ENCODE data around the gene CENPC. TPM values are rescaled to one million over a fixed set of nuclear protein-coding genes. Genes with fewer than 3 reads are reported as not detected.

The CENPC gene
- total RNA-seq, 2 donors from 2014 or later = 22.9 to 32.3 TPM

- Histone ChIP-seq H3K9me3 (ENCODE audit: control insufficient read depth, low read length) (no peaks in the 10 kb centered on the region), H3K27ac (ENCODE audit: low read depth, low read length) (no peak overlapping the region), H3K4me3 (ENCODE audit: low read length) (no peak overlapping the region), H3K4me1 (ENCODE audit: control insufficient read depth, insufficient read depth, low read length) (no peaks in the 10 kb centered on the region), H3K27me3 (ENCODE audit: control insufficient read depth, insufficient read depth, low read length, poor library complexity, severe bottlenecking) (no peaks in the 10 kb centered on the region), H3K36me3 (ENCODE audit: control insufficient read depth, insufficient read depth, low read length) (no peaks in the 10 kb centered on the region), H3K9ac (ENCODE audit: extremely low read depth, low read length, poor library complexity, severe bottlenecking) (no peak overlapping the region)
- no peaks in the 10 kb centered on the region for H3K36me3 Mint-ChIP-seq (ENCODE audit: low read depth)
- no peaks in the 10 kb centered on the region for H3K27me3 Mint-ChIP-seq (ENCODE audit: insufficient read depth)
- 79 to 85% methylated on average over 8 of the region's 8 CpGs for WGBS, 2 experiments (ENCODE audit: insufficient coverage in 1 of 2, insufficient read length in 1 of 2)
- H3K4me1 Mint-ChIP-seq = no peaks in the 10 kb centered on the region
- no peak for DNase-seq
- H3K27ac Mint-ChIP-seq = no peak overlapping the region
- TF ChIP-seq CTCF (conservative IDR thresholded peaks at IDR 0.05) = no peak
- H3K9me3 Mint-ChIP-seq = no peaks in the 10 kb centered on the region
- H3K4me3 Mint-ChIP-seq = no peak overlapping the region
Measured at GRCh38 chr4:67581208-67581857, 36.0 kb upstream of the CENPC start.

GRCh38 chr4:67580577-67580976 is 35.3 kb upstream of the CENPC start:
- Histone ChIP-seq H3K36me3 (ENCODE audit: control insufficient read depth, insufficient read depth, low read length) (no peaks in the 10 kb centered on the region), H3K4me3 (ENCODE audit: low read length) (no peak overlapping the region), H3K9me3 (ENCODE audit: control insufficient read depth, low read length) (no peaks in the 10 kb centered on the region), H3K27me3 (ENCODE audit: control insufficient read depth, insufficient read depth, low read length, poor library complexity, severe bottlenecking) (no peaks in the 10 kb centered on the region), H3K27ac (ENCODE audit: low read depth, low read length) (no peak overlapping the region), H3K4me1 (ENCODE audit: control insufficient read depth, insufficient read depth, low read length) (no peaks in the 10 kb centered on the region), H3K9ac (ENCODE audit: extremely low read depth, low read length, poor library complexity, severe bottlenecking) (no peak overlapping the region)
- Mint-ChIP-seq H3K4me1 (no peaks in the 10 kb centered on the region), H3K36me3 (ENCODE audit: low read depth) (no peaks in the 10 kb centered on the region), H3K27me3 (ENCODE audit: insufficient read depth) (no peaks in the 10 kb centered on the region), H3K4me3 (no peak overlapping the region), H3K9me3 (no peaks in the 10 kb centered on the region), H3K27ac (no peak overlapping the region)
- DNase-seq = no peak
- TF ChIP-seq CTCF (conservative IDR thresholded peaks at IDR 0.05) = no peak
- 81% methylated on average over 3 of the region's 3 CpGs; no CpG with 5 or more reads in 1 of the 2 experiments for WGBS, 2 experiments (ENCODE audit: insufficient coverage in 1 of 2, insufficient read length in 1 of 2)

GRCh38 chr4:67576538-67576937 is 31.2 kb upstream of the CENPC start:
- no peak for DNase-seq
- H3K36me3 ChIP-seq (ENCODE audit: control insufficient read depth, insufficient read depth, low read length) = no peaks in the 10 kb centered on the region
- H3K4me3 Mint-ChIP-seq = no peak overlapping the region
- no peak overlapping the region for H3K4me3 ChIP-seq (ENCODE audit: low read length)
- no peak overlapping the region for H3K27ac ChIP-seq (ENCODE audit: low read depth, low read length)
- H3K27me3 ChIP-seq (ENCODE audit: control insufficient read depth, insufficient read depth, low read length, poor library complexity, severe bottlenecking) = no peaks in the 10 kb centered on the region
- no peaks in the 10 kb centered on the region for H3K9me3 ChIP-seq (ENCODE audit: control insufficient read depth, low read length)
- 100% methylated on average over 1 of the region's 1 CpG; no CpG with 5 or more reads in 1 of the 2 experiments for WGBS, 2 experiments (ENCODE audit: insufficient coverage in 1 of 2, insufficient read length in 1 of 2)
- no peaks in the 10 kb centered on the region for H3K9me3 Mint-ChIP-seq
- no peaks in the 10 kb centered on the region for H3K4me1 ChIP-seq (ENCODE audit: control insufficient read depth, insufficient read depth, low read length)
- H3K4me1 Mint-ChIP-seq = no peaks in the 10 kb centered on the region
- H3K36me3 Mint-ChIP-seq (ENCODE audit: low read depth) = no peaks in the 10 kb centered on the region
- H3K27me3 Mint-ChIP-seq (ENCODE audit: insufficient read depth) = no peaks in the 10 kb centered on the region
- TF ChIP-seq CTCF (conservative IDR thresholded peaks at IDR 0.05) = no peak
- no peak overlapping the region for H3K27ac Mint-ChIP-seq
- H3K9ac ChIP-seq (ENCODE audit: extremely low read depth, low read length, poor library complexity, severe bottlenecking) = no peak overlapping the region

All from endodermal cell (in vitro differentiated cells).